ENCODE data around the gene DNAJC7. TPM values are rescaled to one million over a fixed set of nuclear protein-coding genes. Genes with fewer than 3 reads are reported as not detected.
"Not testable (repeated sequence)": the region's sequence is repeated elsewhere in the genome, so short reads cannot be mapped to it uniquely, and the experiment has no call there.

Gene DNAJC7
- total RNA-seq, 2 donors from 2014 or later = 106 to 117 TPM

- Mint-ChIP-seq H3K27me3 (ENCODE audit: low read depth) (no peaks in the 10 kb centered on the region), H3K36me3 (ENCODE audit: insufficient read depth in 2 of 2) (no peaks in the 10 kb centered on the region), H3K4me1 (ENCODE audit: low read depth) (no peaks in the 10 kb centered on the region), H3K9me3 (no peaks in the 10 kb centered on the region), H3K27ac (no peak overlapping the region), H3K4me3 (no peak overlapping the region)
- DNase-seq (no peak), ATAC-seq (replicated peaks in 1 of 2) (no peak)
These were observed 77.5 kb downstream of the DNAJC7 start for GRCh38 chr17:41939693-41940090.

DNA sequence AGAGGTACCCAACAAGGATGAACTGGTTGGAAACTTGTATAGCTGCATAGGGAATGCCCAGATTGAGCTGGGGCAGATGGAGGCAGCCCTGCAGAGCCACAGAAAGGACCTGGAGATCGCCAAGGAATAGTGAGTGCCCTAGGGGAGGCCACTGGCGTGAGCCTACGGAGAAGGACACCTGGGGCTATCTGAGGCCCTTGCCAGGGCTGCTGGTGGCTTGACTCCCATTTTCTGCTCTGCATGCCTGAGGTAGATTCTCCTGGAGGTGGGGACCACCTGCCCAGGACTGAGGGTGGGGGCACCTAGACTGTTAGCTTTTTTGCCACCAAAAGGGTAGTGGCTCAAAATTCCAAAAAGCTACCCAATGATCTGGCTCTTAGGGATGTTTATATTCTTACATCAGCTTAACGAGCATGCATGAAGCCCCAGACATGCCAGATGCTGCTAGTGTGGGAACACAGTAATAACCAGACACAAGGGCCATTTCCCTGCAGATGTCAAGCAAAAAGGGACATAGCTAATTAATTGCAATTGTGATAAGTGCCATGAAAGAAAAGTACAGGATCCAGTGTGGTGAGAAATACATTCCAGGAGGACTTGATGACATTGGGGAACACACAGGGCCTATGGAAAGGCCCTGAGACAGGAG, 78.1 kb downstream of the DNAJC7 start:
- Mint-ChIP-seq H3K4me1 (ENCODE audit: low read depth) (no peaks in the 10 kb centered on the region), H3K4me3 (no peak overlapping the region), H3K9me3 (no peaks in the 10 kb centered on the region), H3K27ac (no peak overlapping the region), H3K27me3 (ENCODE audit: low read depth) (no peaks in the 10 kb centered on the region), H3K36me3 (ENCODE audit: insufficient read depth in 2 of 2) (no peaks in the 10 kb centered on the region)
- DNase-seq = no peak
- no peak for ATAC-seq (replicated peaks in 1 of 2)

- ATAC-seq (replicated peaks in 1 of 2) (no peak), DNase-seq (no peak)
- no peaks in the 10 kb centered on the region for H3K36me3 Mint-ChIP-seq (ENCODE audit: insufficient read depth in 2 of 2)
- H3K27me3 Mint-ChIP-seq (ENCODE audit: low read depth) = no peaks in the 10 kb centered on the region
- no peaks in the 10 kb centered on the region for H3K9me3 Mint-ChIP-seq
- no peak overlapping the region for H3K27ac Mint-ChIP-seq
- H3K4me1 Mint-ChIP-seq (ENCODE audit: low read depth) = no peaks in the 10 kb centered on the region
- no peak overlapping the region for H3K4me3 Mint-ChIP-seq
These were observed 79.0 kb downstream of the DNAJC7 start for GRCh38 chr17:41937970-41938954.

- ATAC-seq (replicated peaks in 1 of 2) (no peak), DNase-seq (no peak)
- Mint-ChIP-seq H3K4me3 (no peak overlapping the region), H3K36me3 (ENCODE audit: insufficient read depth in 2 of 2) (no peaks in the 10 kb centered on the region), H3K27me3 (ENCODE audit: low read depth) (no peaks in the 10 kb centered on the region), H3K9me3 (no peaks in the 10 kb centered on the region), H3K4me1 (ENCODE audit: low read depth) (peaks cover 17% of the 10 kb centered on the region), H3K27ac (no peak overlapping the region)
These were observed 81.6 kb downstream of the DNAJC7 start for GRCh38 chr17:41935641-41936040.

DNA sequence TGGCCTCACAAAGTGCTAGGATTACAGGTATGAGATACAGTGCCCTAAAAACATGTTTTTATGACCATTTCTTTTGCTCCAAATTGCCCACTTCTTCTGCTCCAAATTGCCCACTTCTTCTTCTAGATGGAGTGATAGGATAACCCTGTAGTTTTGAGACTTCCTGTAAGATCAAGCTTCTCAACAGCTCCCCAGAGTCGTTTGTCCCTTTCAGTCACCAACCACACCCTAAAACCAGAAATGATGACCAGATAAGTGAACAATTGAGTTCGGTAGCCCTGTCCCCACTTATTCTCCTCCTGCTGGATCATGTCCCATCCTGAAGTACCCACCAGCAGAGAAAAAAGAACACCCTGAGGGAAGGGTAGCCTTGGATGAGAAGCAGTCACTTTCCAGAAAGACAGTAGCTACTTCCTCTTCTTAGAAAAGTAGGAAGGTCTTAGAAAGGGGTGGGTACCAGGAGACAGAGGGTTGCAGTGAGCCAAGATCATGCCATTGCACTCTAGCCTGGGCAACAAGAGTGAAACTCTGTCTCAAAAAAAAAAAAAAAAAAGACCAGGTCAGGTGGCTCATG, 84.3 kb downstream of the DNAJC7 start:
- DNase-seq = no peak
- Mint-ChIP-seq H3K4me1 (ENCODE audit: low read depth) (peaks cover 34% of the 10 kb centered on the region), H3K9me3 (no peaks in the 10 kb centered on the region), H3K27ac (no peak overlapping the region), H3K27me3 (ENCODE audit: low read depth) (no peaks in the 10 kb centered on the region), H3K4me3 (peak overlapping the region in 1 of 2 donors; percentile 16), H3K36me3 (ENCODE audit: insufficient read depth in 2 of 2) (peaks cover 0 to 2% of the 10 kb centered on the region in 2 donors)
- no peak for ATAC-seq (replicated peaks in 1 of 2)

- not testable (repeated sequence) for H3K27ac Mint-ChIP-seq; H3K36me3 Mint-ChIP-seq (ENCODE audit: insufficient read depth in 2 of 2); ATAC-seq (replicated peaks in 1 of 2); H3K9me3 Mint-ChIP-seq; DNase-seq; H3K27me3 Mint-ChIP-seq (ENCODE audit: low read depth)
- peak overlapping the region; percentile 20 to 98 for H3K4me3 Mint-ChIP-seq
- H3K4me1 Mint-ChIP-seq (ENCODE audit: low read depth) = peaks cover 34% of the 10 kb centered on the region
These were observed 85.5 kb downstream of the DNAJC7 start for GRCh38 chr17:41931715-41932114.

DNA sequence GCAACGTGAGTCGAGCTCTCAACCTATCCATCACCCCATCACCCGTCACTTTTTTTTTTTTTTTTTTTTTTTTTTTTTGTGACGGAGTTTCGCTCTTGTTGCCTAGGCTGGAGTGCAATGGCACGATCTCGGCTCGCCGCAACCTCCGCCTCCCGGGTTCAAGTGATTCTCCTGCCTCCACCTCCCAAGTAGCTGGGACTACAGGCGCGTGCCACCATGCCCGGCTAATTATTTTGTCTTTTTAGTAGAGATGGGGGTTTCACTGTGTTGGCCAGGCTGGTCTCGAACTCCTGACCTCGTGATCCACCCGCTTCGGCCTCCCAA, 86.4 kb downstream of the DNAJC7 start:
- H3K27ac Mint-ChIP-seq = peak overlapping the region; percentile 88
- H3K4me3 Mint-ChIP-seq = peak overlapping the region; percentile 88 to 98
- not testable (repeated sequence) for H3K27me3 Mint-ChIP-seq (ENCODE audit: low read depth); H3K9me3 Mint-ChIP-seq; DNase-seq; H3K36me3 Mint-ChIP-seq (ENCODE audit: insufficient read depth in 2 of 2)
- peaks cover 34% of the 10 kb centered on the region for H3K4me1 Mint-ChIP-seq (ENCODE audit: low read depth)
- peak; percentile 51 to 59 for ATAC-seq (replicated peaks in 1 of 2)

DNA sequence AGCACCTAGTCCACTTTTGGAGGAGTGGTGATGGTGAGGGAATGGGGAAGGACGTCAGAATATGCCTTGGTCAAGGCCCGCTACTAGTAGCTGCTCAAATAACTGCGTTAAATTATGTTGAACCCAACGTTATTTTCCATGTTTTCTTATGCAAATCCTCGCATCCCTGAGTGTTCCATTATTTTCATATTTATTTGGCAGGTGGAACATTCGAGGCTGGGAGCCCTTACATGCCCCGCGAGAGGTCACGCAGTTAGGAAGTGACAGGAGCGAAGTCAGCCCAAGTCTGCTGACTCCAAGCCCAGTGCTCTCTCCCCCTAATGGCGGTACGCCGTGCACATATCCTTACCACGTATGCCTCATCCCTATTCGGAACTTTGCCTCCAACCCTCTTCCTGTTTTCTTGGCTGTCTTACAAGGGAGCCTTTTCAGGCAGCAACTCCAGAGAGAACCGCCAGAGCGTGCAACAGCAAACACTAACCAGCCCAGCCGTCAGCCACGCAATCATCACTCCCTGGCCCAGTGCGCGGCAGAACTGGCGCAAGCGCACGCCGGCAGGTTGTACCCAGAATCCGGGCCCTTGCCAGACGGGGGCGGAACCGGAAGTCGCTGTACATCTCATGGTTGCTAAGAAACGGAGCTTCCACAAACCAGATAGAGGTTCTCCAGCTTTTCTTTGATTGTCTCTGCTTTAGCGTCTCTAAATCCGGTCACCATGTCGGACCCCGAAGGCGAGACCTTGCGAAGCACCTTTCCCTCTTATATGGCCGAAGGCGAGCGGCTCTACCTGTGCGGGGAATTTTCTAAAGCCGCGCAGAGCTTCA, 87.0 kb downstream of the DNAJC7 start, which contains the start of gene ODAD4:
ODAD4 (plus strand) TSS at position 609 of the 824 bp plus-strand sequence; CDS start at position 716, 107 bp downstream.
- ATAC-seq (replicated peaks in 1 of 2) (peak; percentile 99), DNase-seq (peak; percentile 95 to 97)
- peak within 1 kb of the TSS; percentile 88 to 98 for H3K4me3 Mint-ChIP-seq
- H3K36me3 Mint-ChIP-seq (ENCODE audit: insufficient read depth in 2 of 2) = peaks cover 0 to 2% of the 10 kb centered on the region in 2 donors
- peak within 1 kb of the TSS; percentile 88 for H3K27ac Mint-ChIP-seq
- peaks cover 34% of the 10 kb centered on the region for H3K4me1 Mint-ChIP-seq (ENCODE audit: low read depth)
- no peaks in the 10 kb centered on the region for H3K9me3 Mint-ChIP-seq
- H3K27me3 Mint-ChIP-seq (ENCODE audit: low read depth) = no peaks in the 10 kb centered on the region

DNA sequence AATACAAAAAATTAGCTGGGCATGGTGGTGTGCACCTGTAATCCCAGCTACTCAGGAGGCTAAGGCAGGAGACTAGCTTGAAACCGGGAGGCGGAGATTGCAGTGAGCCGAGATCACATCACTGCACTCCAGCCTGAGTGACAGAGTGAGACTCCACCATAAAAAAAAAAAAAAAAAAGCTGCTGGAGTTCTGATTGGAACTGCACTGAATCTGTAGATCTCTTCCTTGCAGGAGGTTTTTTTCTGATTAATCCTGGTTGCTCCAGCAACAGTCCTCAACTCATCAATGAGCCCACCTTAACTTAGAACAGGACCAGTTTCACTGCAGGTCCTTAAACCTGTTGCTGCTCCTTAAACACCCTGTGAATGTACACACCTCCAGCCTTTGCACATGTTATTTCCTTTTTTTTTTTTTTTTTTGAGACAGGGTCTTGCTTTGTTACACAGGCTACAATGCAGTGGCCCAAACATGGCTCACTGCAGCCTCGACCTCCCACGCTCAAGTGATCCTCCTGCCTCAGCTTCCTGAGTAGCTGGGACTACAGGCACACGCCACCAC, 88.5 kb downstream of the DNAJC7 start:
- Mint-ChIP-seq H3K27ac (peak overlapping the region; percentile 23), H3K9me3 (no peaks in the 10 kb centered on the region), H3K4me3 (peak overlapping the region; percentile 88 to 98), H3K36me3 (ENCODE audit: insufficient read depth in 2 of 2) (peaks cover 0 to 2% of the 10 kb centered on the region in 2 donors), H3K4me1 (ENCODE audit: low read depth) (peaks cover 34% of the 10 kb centered on the region), H3K27me3 (ENCODE audit: low read depth) (no peaks in the 10 kb centered on the region)
- no peak for ATAC-seq (replicated peaks in 1 of 2)
- no peak for DNase-seq

Other genes starting within 250 kb of the DNAJC7 start
- under 1 TPM; 0.86 to 0.99 TPM for gene JUP, start 230.7 kb downstream of the DNAJC7 start, total RNA-seq
- gene P3H4, start 205.5 kb downstream of the DNAJC7 start, total RNA-seq = 1 to 10 TPM; 3.4 to 3.8 TPM
- 1 to 10 TPM; 3.2 TPM for gene FKBP10, start 204.4 kb downstream of the DNAJC7 start, total RNA-seq
- 10 to 100 TPM; 34.9 to 49.5 TPM for gene NT5C3B, start 181.2 kb downstream of the DNAJC7 start, total RNA-seq
- under 1 TPM in 1 of 2 donors, not detected in 1; 0.36 TPM for gene KLHL10, start 179.6 kb downstream of the DNAJC7 start, total RNA-seq
- 10 to 100 TPM; 17.6 to 24.4 TPM for gene KLHL11, start 152.0 kb downstream of the DNAJC7 start, total RNA-seq
- gene ACLY, start 98.5 kb downstream of the DNAJC7 start, total RNA-seq = 100 to 1,000 TPM; 124 to 129 TPM
- gene ODAD4, start 86.8 kb downstream of the DNAJC7 start, total RNA-seq = 1 to 10 TPM in 1 of 2 donors, under 1 TPM in 1; 0.72 to 1.6 TPM
- 10 to 100 TPM; 51.4 to 53.8 TPM for gene CNP, start 50.6 kb downstream of the DNAJC7 start, total RNA-seq
- gene NKIRAS2, start 2.7 kb upstream of the DNAJC7 start, total RNA-seq = 10 to 100 TPM; 18.6 to 24.3 TPM
- gene C17orf113, start 33.2 kb upstream of the DNAJC7 start, total RNA-seq = 1 to 10 TPM in 1 of 2 donors, under 1 TPM in 1; 0.86 to 1.3 TPM
- 1 to 10 TPM; 1.1 to 1.6 TPM for gene ZNF385C, start 81.0 kb upstream of the DNAJC7 start, total RNA-seq
- gene DHX58, start 95.3 kb upstream of the DNAJC7 start, total RNA-seq = 10 to 100 TPM; 33.2 to 62.0 TPM
- 10 to 100 TPM; 33.3 to 41.4 TPM for gene KAT2A, start 103.9 kb upstream of the DNAJC7 start, total RNA-seq
- under 1 TPM in 1 of 2 donors, not detected in 1; 0.28 TPM for gene HSPB9, start 105.4 kb upstream of the DNAJC7 start, total RNA-seq
- 10 to 100 TPM; 35.1 to 44.1 TPM for gene RAB5C, start 137.6 kb upstream of the DNAJC7 start, total RNA-seq
- gene KCNH4, start 163.7 kb upstream of the DNAJC7 start, total RNA-seq = under 1 TPM; 0.26 to 0.39 TPM
- not detected for gene HCRT, start 168.0 kb upstream of the DNAJC7 start, total RNA-seq
- gene GHDC, start 177.1 kb upstream of the DNAJC7 start, total RNA-seq = 10 to 100 TPM; 17.3 to 18.8 TPM

All from activated T-cell treated with anti-CD3 and anti-CD28 coated beads, Interleukin-2, amount 50 U/mL, for 72 hours (primary cell).